Activated naive CD4-positive, alpha-beta T cell treated with anti-CD3 and anti-CD28 coated beads for 36 hours (primary cell): Measurements from ENCODE around the gene NUP43. TPM values are rescaled to one million over a fixed set of nuclear protein-coding genes. Genes with fewer than 3 reads are reported as not detected.

Source experiments
- CTCF ChIA-PET: fragments of 350-600 bp; sonication (Branson Sonifier 250); formaldehyde crosslinking; loops from one replicate; lab custom pipeline; 2021; ENCODE audit warnings: antibody characterized with exemption; lab: Charles Lee
- DNase-seq: peaks from one replicate; pipeline ENCODE4 v3.0.0-alpha.2; 2020
- H3K27ac Mint-ChIP-seq: one replicate; pipeline ENCODE4 v1.8.0; 2021; ENCODE audit warnings: mild to moderate bottlenecking, mixed read lengths
- H3K27me3 Mint-ChIP-seq: one replicate; pipeline ENCODE4 v1.8.0; 2021; ENCODE audit warnings: low read depth, mixed read lengths
- H3K36me3 Mint-ChIP-seq: one replicate; pipeline ENCODE4 v1.8.0; 2021; ENCODE audit warnings: low read depth, mixed read lengths
- H3K4me1 Mint-ChIP-seq: one replicate; pipeline ENCODE4 v1.8.0; 2021; ENCODE audit warnings: low read depth, mixed read lengths
- H3K4me3 Mint-ChIP-seq: one replicate; pipeline ENCODE4 v1.8.0; 2021; ENCODE audit warnings: mild to moderate bottlenecking, moderate library complexity, mixed read lengths
- H3K9me3 Mint-ChIP-seq: one replicate; pipeline ENCODE4 v1.8.0; 2021; ENCODE audit warnings: mixed read lengths
- intact Hi-C: fragments of 100-400 bp; cut with micrococcal nuclease; formaldehyde crosslinking; loops from one replicate; pipeline ENCODE4 v1.15.1; 2023
- total RNA-seq, 2 experiments: library from RNA; stranded (reverse); gene quantifications; one replicate each; pipeline ENCODE4 v1.2.3, GENCODE V29; 2021

Gene NUP43
- total RNA-seq, 2 experiments from 2014 or later, result 68.1 to 71.9 TPM

- intact Hi-C loops, result no loop called here
- CTCF ChIA-PET, result no interaction called here
- no peak overlapping the region for H3K27ac Mint-ChIP-seq
- H3K36me3 Mint-ChIP-seq, result peaks cover 18% of the 10 kb centered on the region
- no peak for DNase-seq
- H3K9me3 Mint-ChIP-seq, result no peaks in the 10 kb centered on the region
- H3K4me3 Mint-ChIP-seq, result no peak overlapping the region
- no peaks in the 10 kb centered on the region for H3K4me1 Mint-ChIP-seq
- no peaks in the 10 kb centered on the region for H3K27me3 Mint-ChIP-seq
These were observed 11.4 kb downstream of the NUP43 start for GRCh38 chr6:149734915-149735314.

GRCh38 chr6:149733089-149733720, 13.1 kb downstream of the NUP43 start:
- CTCF ChIA-PET, result interaction anchor here (0.9 kb wide), 1 partner anchor 39 kb away, joined by 3 read pairs; no protein-coding TSS in a partner anchor
- Mint-ChIP-seq H3K27ac (no peak overlapping the region), H3K36me3 (peaks cover 21% of the 10 kb centered on the region)

DNA sequence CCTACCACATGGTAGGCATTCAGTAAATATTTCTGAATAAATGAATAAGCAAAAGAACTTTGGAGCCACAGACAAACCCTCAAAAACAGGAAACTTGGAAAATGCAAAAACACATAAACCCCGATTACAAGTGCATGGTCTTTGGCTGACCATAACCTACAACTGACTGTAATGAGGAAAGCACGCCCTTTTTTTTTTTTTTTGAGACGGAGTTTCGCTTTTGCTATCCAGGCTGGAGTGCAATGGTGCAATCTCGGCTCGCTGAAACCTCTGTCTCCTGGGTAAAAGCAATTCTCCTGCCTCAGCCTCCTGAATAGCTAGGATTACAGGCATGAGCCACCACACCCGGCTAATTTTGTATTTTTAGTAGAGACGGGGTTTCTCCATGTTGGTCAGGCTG, 16.5 kb downstream of the NUP43 start:
- Mint-ChIP-seq H3K4me3 (no peak overlapping the region), H3K36me3 (peaks cover 27% of the 10 kb centered on the region), H3K27me3 (no peaks in the 10 kb centered on the region), H3K9me3 (no peaks in the 10 kb centered on the region), H3K4me1 (peaks cover 18% of the 10 kb centered on the region), H3K27ac (no peak overlapping the region)
- CTCF ChIA-PET, result interaction anchor here (1.0 kb wide), 1 partner anchor 13 kb away, joined by 3 read pairs; no protein-coding TSS in a partner anchor
- intact Hi-C loops, result no loop called here
- no peak for DNase-seq

More at GRCh38 chr6:149733089-149733720, 13.1 kb downstream of the NUP43 start:
- no peak overlapping the region for H3K4me3 Mint-ChIP-seq
- H3K4me1 Mint-ChIP-seq, result peaks cover 15% of the 10 kb centered on the region
- no peaks in the 10 kb centered on the region for H3K9me3 Mint-ChIP-seq
- H3K27me3 Mint-ChIP-seq, result no peaks in the 10 kb centered on the region
- intact Hi-C loops, result no loop called here
- no peak for DNase-seq

DNA sequence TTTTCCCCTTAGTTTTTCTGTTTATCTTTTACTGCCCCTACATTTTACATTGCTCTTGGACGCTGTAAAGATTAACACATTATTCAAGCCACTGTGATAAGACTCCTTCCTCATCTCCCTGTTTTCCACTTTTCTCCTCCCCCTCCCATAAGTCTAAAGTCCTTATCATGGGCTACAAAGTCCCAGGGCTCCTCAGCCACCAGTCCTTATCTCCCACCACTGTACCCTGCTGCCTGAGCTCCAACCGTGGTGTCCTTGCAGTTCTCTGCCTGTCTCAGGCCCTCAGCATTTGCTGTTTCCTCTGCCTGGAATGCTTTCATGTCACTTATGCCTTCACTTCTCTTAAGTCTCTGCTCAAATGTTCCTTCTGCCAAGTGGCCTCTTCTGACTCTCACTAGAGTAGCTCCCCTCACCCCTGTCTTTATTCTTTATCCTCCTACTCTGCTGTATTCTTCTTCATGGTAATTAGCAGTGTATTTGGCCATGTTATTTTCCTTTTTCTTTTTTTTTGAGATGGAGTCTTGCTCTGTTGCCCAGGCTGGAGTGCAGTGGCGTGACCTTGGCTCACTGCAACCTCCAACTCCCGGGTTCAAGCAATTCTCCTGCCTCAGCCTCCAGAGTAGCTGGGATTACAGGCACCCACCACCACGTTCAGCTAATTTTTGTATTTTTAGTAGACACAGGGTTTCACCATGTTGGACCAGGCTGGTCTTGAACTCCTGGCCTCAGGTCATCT, 17.7 kb downstream of the NUP43 start:
- CTCF ChIA-PET, result no interaction called here

GRCh38 chr6:149727793-149728498, 18.4 kb downstream of the NUP43 start:
- DNase-seq, result no peak
- Mint-ChIP-seq H3K27me3 (no peaks in the 10 kb centered on the region), H3K4me1 (peaks cover 21% of the 10 kb centered on the region), H3K9me3 (no peaks in the 10 kb centered on the region), H3K36me3 (peaks cover 30% of the 10 kb centered on the region), H3K27ac (peak overlapping the region; percentile 68), H3K4me3 (no peak overlapping the region)
- intact Hi-C loops, result no loop called here
- CTCF ChIA-PET, result no interaction called here

More for the DNA sequence above, 17.7 kb downstream of the NUP43 start:
- Mint-ChIP-seq H3K9me3 (no peaks in the 10 kb centered on the region), H3K27ac (peak overlapping the region; percentile 68), H3K27me3 (no peaks in the 10 kb centered on the region), H3K36me3 (peaks cover 30% of the 10 kb centered on the region), H3K4me1 (peaks cover 21% of the 10 kb centered on the region), H3K4me3 (no peak overlapping the region)
- no peak for DNase-seq
- intact Hi-C loops, result no loop called here

DNA sequence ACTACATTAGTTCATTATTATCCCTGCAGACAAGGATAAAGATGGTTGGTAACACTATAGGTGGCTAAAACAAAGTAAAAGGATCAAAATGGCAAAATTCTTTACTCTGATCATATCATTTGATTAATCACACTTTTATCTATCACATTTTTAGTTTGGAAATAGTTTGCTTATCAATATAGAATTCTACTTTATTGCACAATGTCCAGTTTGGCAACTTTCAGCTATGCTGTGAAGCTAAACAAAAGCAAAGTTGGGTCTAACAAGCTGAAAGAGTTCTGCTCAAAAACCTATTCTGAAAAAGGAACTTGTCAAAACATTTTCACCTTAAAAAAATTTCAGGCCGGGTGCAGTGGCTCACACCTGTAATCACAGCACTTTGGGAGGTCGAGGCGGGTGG, 20.5 kb downstream of the NUP43 start:
- no peak overlapping the region for H3K4me3 Mint-ChIP-seq
- no peaks in the 10 kb centered on the region for H3K27me3 Mint-ChIP-seq
- CTCF ChIA-PET, result no interaction called here
- intact Hi-C loops, result no loop called here
- no peak for DNase-seq
- peaks cover 21% of the 10 kb centered on the region for H3K4me1 Mint-ChIP-seq
- peaks cover 26% of the 10 kb centered on the region for H3K36me3 Mint-ChIP-seq
- H3K27ac Mint-ChIP-seq, result no peak overlapping the region
- H3K9me3 Mint-ChIP-seq, result no peaks in the 10 kb centered on the region

DNA sequence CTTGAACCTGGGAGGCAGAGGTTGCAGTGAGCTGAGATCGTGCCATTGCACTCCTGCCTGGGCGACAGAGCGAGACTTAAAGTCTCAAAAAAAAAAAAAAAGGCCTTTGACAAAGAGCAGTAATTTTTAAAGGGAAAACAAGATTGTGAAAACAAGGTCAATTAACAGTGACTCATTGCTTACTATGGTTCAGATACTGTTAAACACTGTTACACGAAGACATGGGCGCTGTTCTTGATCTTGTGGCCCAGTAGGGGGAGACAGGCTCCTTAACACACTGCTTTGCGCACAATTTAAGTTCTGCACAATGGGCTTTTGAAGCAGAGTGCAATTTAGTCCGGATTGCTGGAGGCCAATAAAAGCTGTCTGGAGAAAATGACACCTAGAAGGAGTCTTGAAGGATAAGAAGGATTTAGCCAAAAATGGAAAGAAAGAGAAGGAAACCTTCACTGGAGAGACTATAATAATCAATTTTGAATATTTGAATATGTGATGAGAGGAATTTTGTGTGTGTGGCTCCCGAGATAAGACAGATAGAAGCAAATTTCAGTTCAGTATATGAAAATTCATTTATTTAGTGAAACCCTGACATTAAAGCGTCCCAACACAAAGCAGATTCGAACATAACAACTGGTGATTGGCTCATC, 22.4 kb downstream of the NUP43 start:
- H3K9me3 Mint-ChIP-seq, result no peaks in the 10 kb centered on the region
- H3K27ac Mint-ChIP-seq, result no peak overlapping the region
- intact Hi-C loops, result loop anchor here (1.0 kb wide), 2 partner anchors 140 to 202 kb away; partner anchors contain the start of gene LRP11
- H3K27me3 Mint-ChIP-seq, result no peaks in the 10 kb centered on the region
- no peak overlapping the region for H3K4me3 Mint-ChIP-seq
- peak; percentile 56 for DNase-seq
- peaks cover 12% of the 10 kb centered on the region for H3K4me1 Mint-ChIP-seq
- peaks cover 19% of the 10 kb centered on the region for H3K36me3 Mint-ChIP-seq
- CTCF ChIA-PET, result interaction anchor here (0.7 to 1.4 kb wide), 5 partner anchors 12 to 683 kb away, joined by 3 to 9 read pairs (median 4); partner anchors contain the start of gene PPIL4

DNA sequence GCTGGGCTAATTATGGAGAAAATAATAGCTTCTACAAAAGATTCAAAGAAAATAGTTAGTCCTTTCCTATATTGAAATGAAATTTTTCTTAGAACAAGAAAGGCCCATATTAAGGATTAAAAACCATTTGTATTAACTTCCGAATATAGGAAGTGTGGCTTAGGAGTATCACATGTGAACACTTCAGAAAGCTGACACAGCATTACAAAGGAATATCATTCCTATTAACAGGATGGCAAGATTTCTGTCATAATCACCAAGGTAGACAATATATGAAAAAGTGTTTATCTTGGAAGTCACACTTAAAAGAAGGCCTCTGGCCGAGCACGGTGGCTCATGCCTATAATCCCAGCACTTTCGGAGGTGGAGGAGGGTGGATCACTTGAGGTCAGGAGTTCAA, 23.1 kb downstream of the NUP43 start:
- Mint-ChIP-seq H3K4me3 (no peak overlapping the region), H3K4me1 (peaks cover 6% of the 10 kb centered on the region), H3K27ac (no peak overlapping the region), H3K27me3 (no peaks in the 10 kb centered on the region), H3K36me3 (peaks cover 13% of the 10 kb centered on the region), H3K9me3 (no peaks in the 10 kb centered on the region)
- CTCF ChIA-PET, result interaction anchor here (0.7 to 1.4 kb wide), 6 partner anchors 13 to 682 kb away, joined by 3 to 9 read pairs (median 4); partner anchors contain the start of genes LRP11 and PPIL4
- intact Hi-C loops, result loop anchor here (1.0 kb wide), 1 partner anchor 141 kb away; the partner anchor contains the start of gene LRP11
- no peak for DNase-seq

DNA sequence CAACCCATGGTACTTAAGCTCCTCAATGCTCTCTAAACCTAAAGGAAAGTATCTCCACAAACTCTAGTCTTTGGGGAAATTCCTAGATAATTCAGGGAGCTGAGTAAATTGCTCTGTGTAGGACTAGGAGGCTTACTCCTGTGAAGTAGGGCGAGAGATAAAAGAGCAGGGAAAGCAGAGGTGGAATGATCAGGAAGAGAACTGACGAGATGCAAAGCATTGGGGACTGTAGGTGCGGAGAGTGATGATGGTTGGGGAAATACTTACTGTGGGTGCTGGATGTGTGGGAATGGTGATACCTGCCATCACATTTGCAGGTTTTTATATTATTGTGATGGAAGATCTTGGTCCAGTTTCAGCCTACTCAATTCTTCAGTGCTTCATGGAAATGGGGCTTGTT, 26.8 kb downstream of the NUP43 start:
- Mint-ChIP-seq H3K27ac (no peak overlapping the region), H3K27me3 (no peaks in the 10 kb centered on the region), H3K4me1 (peaks cover 16% of the 10 kb centered on the region), H3K36me3 (peaks cover 7% of the 10 kb centered on the region), H3K4me3 (peak overlapping the region; percentile 5), H3K9me3 (no peaks in the 10 kb centered on the region)
- intact Hi-C loops, result loop anchor here (2.0 to 10.0 kb wide), 3 partner anchors 103 to 685 kb away; partner anchors contain the start of gene RAET1G
- CTCF ChIA-PET, result interaction anchor here (0.7 to 1.0 kb wide), 2 partner anchors 30 to 113 kb away, joined by 3 to 4 read pairs; no protein-coding TSS in a partner anchor
- DNase-seq, result no peak

- peaks cover 8% of the 10 kb centered on the region for H3K36me3 Mint-ChIP-seq
- intact Hi-C loops, result loop anchor here (1.0 to 10.0 kb wide), 8 partner anchors 31 to 683 kb away; partner anchors contain the start of genes GINM1, KATNA1, PCMT1 and PPIL4
- H3K4me3 Mint-ChIP-seq, result peak within 1 kb of the TSS; percentile 84
- H3K27ac Mint-ChIP-seq, result peak within 1 kb of the TSS; percentile 94
- CTCF ChIA-PET, result interaction anchor here (0.7 to 1.3 kb wide), 4 partner anchors 27 to 158 kb away, joined by 3 to 6 read pairs (median 3); no protein-coding TSS in a partner anchor
- H3K4me1 Mint-ChIP-seq, result peaks cover 25% of the 10 kb centered on the region
- no peaks in the 10 kb centered on the region for H3K27me3 Mint-ChIP-seq
- DNase-seq, result peak; percentile 95
- no peaks in the 10 kb centered on the region for H3K9me3 Mint-ChIP-seq
These were observed 28.5 kb downstream of the NUP43 start, which contains the start of gene LATS1 for GRCh38 chr6:149717588-149718458. TSS of gene LATS1 (minus strand) at chr6:149718101. CDS start at chr6:149702126, 15,975 bp downstream.

DNA sequence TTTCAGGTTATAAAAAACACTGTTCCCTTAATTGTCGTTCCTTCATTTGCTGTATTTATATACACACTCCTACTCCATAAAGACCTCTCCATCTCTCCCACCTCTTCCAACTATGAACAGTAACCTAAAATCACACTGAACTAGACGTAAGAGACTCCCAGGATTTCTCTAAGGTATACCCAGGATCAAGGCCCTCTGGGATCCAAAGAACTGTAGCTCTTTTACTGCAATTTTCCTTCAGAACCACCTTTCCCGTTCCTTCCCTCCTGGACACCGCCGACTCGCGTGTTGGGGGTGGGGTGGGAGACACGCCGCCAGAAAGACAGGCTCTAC, 29.1 kb downstream of the NUP43 start:
- no peak for DNase-seq
- peak overlapping the region; percentile 84 for H3K4me3 Mint-ChIP-seq
- intact Hi-C loops, result loop anchor here (2.0 to 10.0 kb wide), 3 partner anchors 105 to 682 kb away; partner anchors contain the start of gene ZC3H12D
- peaks cover 25% of the 10 kb centered on the region for H3K4me1 Mint-ChIP-seq
- H3K27me3 Mint-ChIP-seq, result no peaks in the 10 kb centered on the region
- peak overlapping the region; percentile 94 for H3K27ac Mint-ChIP-seq
- H3K36me3 Mint-ChIP-seq, result peaks cover 8% of the 10 kb centered on the region
- CTCF ChIA-PET, result interaction anchor here (1.0 to 1.3 kb wide), 3 partner anchors 13 to 30 kb away, joined by 3 to 6 read pairs (median 3); no protein-coding TSS in a partner anchor
- H3K9me3 Mint-ChIP-seq, result no peaks in the 10 kb centered on the region
